Suprapubic skin (tissue), 3 donors: Measurements from ENCODE around the gene MSRB1.

ENCODE experiments used
- EP300 ChIP-seq: sonication (generic); formaldehyde crosslinking; IDR thresholded peaks from one replicate; pipeline ENCODE4 v1.6.1; 2017; ENCODE audit warnings: antibody characterized with exemption
- POLR2A ChIP-seq, 2 donors: fragments of 450-650 bp; IDR thresholded peaks; one replicate each; pipeline ENCODE4 v1.6.1; 2017; ENCODE audit warnings: antibody characterized with exemption in 2 of 2, mild to moderate bottlenecking in 2 of 2, moderate library complexity in 2 of 2
- TF ChIP-seq, protein P1 (sequence below), 2 donors: fragments of 200-600 bp in 1 of 2; fragments of 450-650 bp in 1 of 2; sonication (generic) in 1 of 2; IDR thresholded peaks; one replicate each; pipeline ENCODE4 v1.5.1; 2016 to 2019; ENCODE audit warnings: antibody characterized with exemption in 2 of 2, mild to moderate bottlenecking in 1 of 2, moderate library complexity in 1 of 2

DNA sequence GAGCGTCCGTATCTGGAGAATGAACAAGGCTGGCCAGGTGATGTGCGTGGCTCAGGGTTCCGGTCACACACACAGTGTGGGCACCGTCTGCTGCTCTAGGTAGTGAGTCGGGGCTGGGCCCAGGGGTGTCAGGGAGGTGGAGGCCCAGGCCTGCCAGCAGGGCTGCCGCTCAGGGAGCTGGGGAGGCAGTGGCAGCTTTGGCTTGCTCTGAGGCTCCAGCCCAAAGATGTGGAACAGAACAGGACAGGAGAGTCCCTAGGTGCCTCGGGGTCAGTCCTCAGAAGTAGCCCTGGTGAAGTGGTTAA is 33.2 kb upstream of the MSRB1 start:
- TF ChIP-seq POLR2A (IDR thresholded peaks at IDR 0.05): no peak
- TF ChIP-seq, protein P1, sequence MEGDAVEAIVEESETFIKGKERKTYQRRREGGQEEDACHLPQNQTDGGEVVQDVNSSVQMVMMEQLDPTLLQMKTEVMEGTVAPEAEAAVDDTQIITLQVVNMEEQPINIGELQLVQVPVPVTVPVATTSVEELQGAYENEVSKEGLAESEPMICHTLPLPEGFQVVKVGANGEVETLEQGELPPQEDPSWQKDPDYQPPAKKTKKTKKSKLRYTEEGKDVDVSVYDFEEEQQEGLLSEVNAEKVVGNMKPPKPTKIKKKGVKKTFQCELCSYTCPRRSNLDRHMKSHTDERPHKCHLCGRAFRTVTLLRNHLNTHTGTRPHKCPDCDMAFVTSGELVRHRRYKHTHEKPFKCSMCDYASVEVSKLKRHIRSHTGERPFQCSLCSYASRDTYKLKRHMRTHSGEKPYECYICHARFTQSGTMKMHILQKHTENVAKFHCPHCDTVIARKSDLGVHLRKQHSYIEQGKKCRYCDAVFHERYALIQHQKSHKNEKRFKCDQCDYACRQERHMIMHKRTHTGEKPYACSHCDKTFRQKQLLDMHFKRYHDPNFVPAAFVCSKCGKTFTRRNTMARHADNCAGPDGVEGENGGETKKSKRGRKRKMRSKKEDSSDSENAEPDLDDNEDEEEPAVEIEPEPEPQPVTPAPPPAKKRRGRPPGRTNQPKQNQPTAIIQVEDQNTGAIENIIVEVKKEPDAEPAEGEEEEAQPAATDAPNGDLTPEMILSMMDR (IDR thresholded peaks at IDR 0.05): no peak
- TF ChIP-seq EP300: no peak
